NCI-H345 treated with DMSO at 0.1 percent for 48 hours (cell line): Measurements from ENCODE around the gene RPS15A.
"Not testable (repeated sequence)": the region's sequence is repeated elsewhere in the genome, so short reads cannot be mapped to it uniquely, and the experiment has no call there.

Experiments
- DNase-seq: peaks from one replicate; lab custom pipeline; 2025; ENCODE audit not compliant: unreplicated experiment; lab: John Stamatoyannopoulos, UW

The RPS15A gene

DNA sequence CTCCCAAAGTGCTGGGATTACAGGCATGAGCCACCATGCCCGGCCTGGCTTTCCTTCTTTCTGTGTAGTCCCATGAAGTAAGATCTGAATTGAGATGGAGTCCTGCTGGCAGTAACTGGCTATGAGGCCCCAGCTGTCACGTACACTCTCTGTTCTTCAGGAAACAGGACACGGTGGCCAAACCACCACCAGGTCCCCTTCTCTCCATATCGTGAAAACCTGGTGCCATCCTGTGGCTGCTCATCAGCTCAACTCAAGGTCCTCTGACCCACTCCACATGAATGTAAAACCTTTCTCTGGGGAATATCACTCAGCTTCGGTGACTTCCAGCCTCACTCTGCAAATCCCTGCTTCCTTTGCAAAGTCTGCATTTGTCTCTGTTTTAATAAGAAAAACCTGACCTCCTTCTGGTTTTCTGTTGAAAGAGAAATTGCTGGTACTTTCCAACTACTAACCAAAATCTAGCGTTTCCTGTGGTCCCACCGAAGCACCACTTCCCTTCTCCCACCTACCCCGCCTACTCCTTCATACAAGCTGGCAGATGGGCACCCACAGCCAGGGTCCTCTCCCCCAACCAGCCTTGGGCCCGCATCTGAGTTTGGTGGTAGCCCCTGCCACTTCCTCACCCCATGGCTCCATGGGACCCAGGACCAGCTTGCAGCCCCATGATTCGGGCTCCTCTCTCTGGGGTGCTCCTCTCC, 32.0 kb downstream of the RPS15A start:
- not testable (repeated sequence) for DNase-seq

DNA sequence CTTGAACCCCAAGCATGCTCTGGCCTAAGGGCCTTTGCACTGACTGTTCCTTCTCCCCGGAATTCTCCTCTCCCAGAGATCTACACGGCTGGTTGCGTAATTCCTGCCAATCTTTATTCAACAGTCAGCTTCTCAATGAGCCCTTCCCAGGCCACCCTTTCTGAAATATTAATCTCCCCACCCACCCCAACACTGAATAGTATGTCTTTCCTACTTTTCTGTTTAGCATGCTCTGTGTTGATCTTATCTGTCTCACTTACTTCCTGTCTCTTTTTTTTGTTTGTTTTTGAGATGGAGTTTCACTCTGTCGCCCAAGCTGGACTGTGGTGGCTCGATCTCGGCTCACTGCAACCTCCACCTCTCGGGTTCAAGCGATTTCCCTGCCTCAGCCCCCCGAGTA, 33.5 kb downstream of the RPS15A start:
- DNase-seq: not testable (repeated sequence)

DNA sequence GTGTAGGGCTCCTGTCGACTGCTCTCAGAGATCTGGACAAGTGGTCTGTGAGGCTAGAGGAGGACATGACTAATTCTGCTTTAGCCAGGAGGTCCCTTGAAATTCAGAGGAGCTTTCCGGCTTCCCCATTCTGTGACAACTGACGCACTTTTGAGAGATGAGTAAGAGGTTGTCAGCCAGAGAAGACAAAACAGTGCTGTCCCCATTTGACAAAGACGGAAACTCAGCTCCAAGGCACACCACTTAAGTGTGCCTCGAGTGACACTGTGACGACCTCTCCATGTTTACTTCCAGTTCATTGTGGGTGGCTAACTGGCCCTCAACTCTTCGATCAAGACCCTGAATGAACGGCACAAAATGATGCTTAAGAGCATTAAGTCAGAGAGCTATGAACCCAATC, 47.3 kb downstream of the RPS15A start:
- DNase-seq: not testable (repeated sequence)

DNA sequence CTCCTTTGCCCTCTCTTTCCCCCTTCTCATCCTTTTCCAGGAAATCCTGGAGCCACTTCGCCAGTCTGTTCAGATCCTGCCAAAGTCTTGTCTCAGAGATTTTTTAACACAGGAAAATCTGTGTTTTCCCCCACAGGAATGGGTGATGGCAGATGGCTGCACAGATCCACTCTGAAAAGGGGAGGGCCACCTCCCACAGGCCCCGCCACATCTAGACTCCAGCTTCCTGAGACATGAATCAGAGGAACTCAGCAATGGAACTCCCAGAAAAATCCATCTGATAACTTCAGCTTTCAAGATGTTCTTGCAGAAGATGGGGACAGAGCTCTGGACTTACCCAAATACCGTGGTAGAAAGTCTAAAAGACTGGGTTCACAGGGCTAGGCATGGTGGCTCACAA, 50.1 kb downstream of the RPS15A start:
- not testable (repeated sequence) for DNase-seq

DNA sequence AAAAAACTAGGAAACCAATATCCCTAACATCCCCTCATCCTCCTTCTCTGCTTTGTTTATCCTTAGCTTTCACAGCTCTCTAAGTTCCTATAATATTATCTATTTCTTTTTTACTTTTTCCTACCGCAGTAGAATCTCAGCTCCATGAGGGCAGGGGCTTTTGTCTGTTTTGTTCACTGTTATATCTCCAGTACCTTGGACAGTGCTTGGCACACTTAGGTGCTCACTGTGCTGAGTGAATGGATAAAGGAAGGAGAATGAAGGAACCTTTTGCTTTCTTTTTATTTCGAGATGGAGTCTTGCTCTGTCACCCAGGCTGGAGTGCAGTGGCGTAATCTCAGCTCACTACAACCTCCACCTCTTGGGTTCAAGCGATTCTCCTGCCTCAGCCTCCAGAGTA, 51.4 kb downstream of the RPS15A start:
- DNase-seq: not testable (repeated sequence)

DNA sequence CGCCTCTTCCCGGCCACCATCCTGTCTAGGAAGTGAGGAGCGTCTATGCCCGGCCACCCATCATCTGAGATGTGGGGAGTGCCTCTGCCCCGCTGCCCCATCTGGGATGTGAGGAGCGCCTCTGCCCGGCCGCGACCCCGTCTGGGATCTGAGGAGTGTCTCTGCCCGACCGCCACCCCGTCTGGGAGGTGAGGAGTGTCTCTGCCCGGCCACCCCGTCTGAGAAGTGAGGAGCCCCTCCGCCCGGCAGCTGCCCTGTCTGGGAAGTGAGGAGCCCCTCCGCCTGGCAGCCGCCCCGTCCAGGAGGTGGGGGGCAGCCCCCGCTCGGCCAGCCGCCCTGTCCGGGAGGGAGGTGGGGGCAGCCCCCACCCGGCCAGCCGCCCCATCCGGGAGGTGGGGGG, 55.9 kb downstream of the RPS15A start:
- not testable (repeated sequence) for DNase-seq
